NCI-H748 treated with DMSO at 0.1 percent for 48 hours (cell line): ENCODE data around the gene TOR3A.
"Not testable (repeated sequence)": the region's sequence is repeated elsewhere in the genome, so short reads cannot be mapped to it uniquely, and the experiment has no call there.

Experiments
- DNase-seq: peaks from one replicate; lab custom pipeline; 2025; lab: John Stamatoyannopoulos, UW

Gene TOR3A

GRCh38 chr1:179107706-179108629 lies 26.1 kb downstream of the TOR3A start:
- DNase-seq, result no peak

GRCh38 chr1:179108644-179109043 lies 26.8 kb downstream of the TOR3A start:
- DNase-seq, result no peak

GRCh38 chr1:179115181-179115580 lies 33.3 kb downstream of the TOR3A start:
- no peak for DNase-seq

GRCh38 chr1:179119513-179119912 lies 37.6 kb downstream of the TOR3A start:
- no peak for DNase-seq

- DNase-seq, result no peak
Measured at GRCh38 chr1:179120736-179121135, 38.9 kb downstream of the TOR3A start.

- no peak for DNase-seq
Measured at GRCh38 chr1:179121159-179121938, 39.5 kb downstream of the TOR3A start.

GRCh38 chr1:179124873-179125272 lies 43.0 kb downstream of the TOR3A start:
- DNase-seq, result no peak

- DNase-seq, result no peak
Measured at GRCh38 chr1:179126338-179127060, 44.6 kb downstream of the TOR3A start.

- DNase-seq, result no peak
Measured at GRCh38 chr1:179127163-179127895, 45.5 kb downstream of the TOR3A start.

- no peak for DNase-seq
Measured at GRCh38 chr1:179128520-179128919, 46.6 kb downstream of the TOR3A start.

GRCh38 chr1:179129702-179130473 lies 48.0 kb downstream of the TOR3A start:
- no peak for DNase-seq

- not testable (repeated sequence) for DNase-seq
Measured at GRCh38 chr1:179135168-179135567, 53.3 kb downstream of the TOR3A start.

- DNase-seq, result not testable (repeated sequence)
Measured at GRCh38 chr1:179135707-179136106, 53.8 kb downstream of the TOR3A start.

- no peak for DNase-seq
Measured at GRCh38 chr1:179137617-179138255, 55.9 kb downstream of the TOR3A start.

GRCh38 chr1:179138755-179139154 lies 56.9 kb downstream of the TOR3A start:
- DNase-seq, result not testable (repeated sequence)

- no peak for DNase-seq
Measured at GRCh38 chr1:179141592-179142251, 59.9 kb downstream of the TOR3A start.

- no peak for DNase-seq
Measured at GRCh38 chr1:179142889-179143299, 61.0 kb downstream of the TOR3A start.

GRCh38 chr1:179143322-179143721 lies 61.5 kb downstream of the TOR3A start:
- DNase-seq, result no peak

GRCh38 chr1:179144626-179145025 lies 62.8 kb downstream of the TOR3A start:
- no peak for DNase-seq

GRCh38 chr1:179145521-179145920 lies 63.7 kb downstream of the TOR3A start:
- DNase-seq, result no peak
